ENCODE results near the gene SOX9. TPM values are rescaled to one million over a fixed set of nuclear protein-coding genes. Genes with fewer than 3 reads are reported as not detected.
"Not testable (repeated sequence)": the region's sequence is repeated elsewhere in the genome, so short reads cannot be mapped to it uniquely, and the experiment has no call there.

The SOX9 gene
- polyA plus RNA-seq, 2 donors, result 3.7 to 11.4 TPM

DNA sequence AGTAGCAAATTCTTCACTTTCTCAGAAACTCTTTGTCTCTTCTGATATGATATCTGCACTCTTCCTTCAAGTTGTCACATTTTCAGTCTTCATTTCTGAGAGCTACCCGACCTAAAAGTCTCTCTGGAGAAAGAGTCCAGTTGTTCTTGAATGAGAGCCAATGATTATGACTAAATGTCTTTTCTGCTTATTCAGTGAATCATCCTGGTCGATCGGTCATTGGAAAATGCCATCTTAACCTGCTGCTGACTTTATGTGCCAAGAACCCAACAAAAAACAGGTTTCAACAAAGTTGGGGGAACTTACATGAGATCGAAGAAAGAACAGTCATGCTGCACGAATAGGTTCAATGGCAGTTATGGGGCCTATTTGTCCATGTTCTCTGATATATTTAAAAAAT is 15.9 kb downstream of the SOX9 start:
- H3K4me1 ChIP-seq (ENCODE audit: control insufficient read depth in 2 of 2, insufficient read depth in 2 of 2, low read length in 1 of 2), result no peaks in the 10 kb centered on the region
- H3K27ac ChIP-seq (ENCODE audit: low read depth in 2 of 2, low read length in 1 of 2), result no peak overlapping the region
- no peaks in the 10 kb centered on the region for H3K9me3 ChIP-seq (ENCODE audit: control insufficient read depth in 2 of 2, insufficient read depth in 1 of 2, low read depth in 1 of 2, low read length in 1 of 2)
- peaks cover 0 to 2% of the 10 kb centered on the region in 2 donors for H3K27me3 ChIP-seq (ENCODE audit: control insufficient read depth in 1 of 2, insufficient read depth in 2 of 2, low read length in 2 of 2)
- no peaks in the 10 kb centered on the region for H3K36me3 ChIP-seq (ENCODE audit: control insufficient read depth in 2 of 2, insufficient read depth in 2 of 2, low read length in 1 of 2)
- WGBS, 2 donors, result 41 to 63% methylated on average over 5 of the region's 5 CpGs
- H3K4me3 ChIP-seq (ENCODE audit: low read depth in 1 of 2, low read length in 2 of 2), result no peak overlapping the region

GRCh38 chr17:72137161-72137560 is 16.3 kb downstream of the SOX9 start:
- Histone ChIP-seq H3K36me3 (ENCODE audit: control insufficient read depth in 2 of 2, insufficient read depth in 2 of 2, low read length in 1 of 2) (no peaks in the 10 kb centered on the region), H3K4me1 (ENCODE audit: control insufficient read depth in 2 of 2, insufficient read depth in 2 of 2, low read length in 1 of 2) (no peaks in the 10 kb centered on the region), H3K27ac (ENCODE audit: low read depth in 2 of 2, low read length in 1 of 2) (no peak overlapping the region), H3K27me3 (ENCODE audit: control insufficient read depth in 1 of 2, insufficient read depth in 2 of 2, low read length in 2 of 2) (peaks cover 0 to 2% of the 10 kb centered on the region in 2 donors), H3K4me3 (ENCODE audit: low read depth in 1 of 2, low read length in 2 of 2) (no peak overlapping the region), H3K9me3 (ENCODE audit: control insufficient read depth in 2 of 2, insufficient read depth in 1 of 2, low read depth in 1 of 2, low read length in 1 of 2) (no peaks in the 10 kb centered on the region)
- WGBS, 2 donors, result 82% methylated on average over 9 of the region's 9 CpGs

DNA sequence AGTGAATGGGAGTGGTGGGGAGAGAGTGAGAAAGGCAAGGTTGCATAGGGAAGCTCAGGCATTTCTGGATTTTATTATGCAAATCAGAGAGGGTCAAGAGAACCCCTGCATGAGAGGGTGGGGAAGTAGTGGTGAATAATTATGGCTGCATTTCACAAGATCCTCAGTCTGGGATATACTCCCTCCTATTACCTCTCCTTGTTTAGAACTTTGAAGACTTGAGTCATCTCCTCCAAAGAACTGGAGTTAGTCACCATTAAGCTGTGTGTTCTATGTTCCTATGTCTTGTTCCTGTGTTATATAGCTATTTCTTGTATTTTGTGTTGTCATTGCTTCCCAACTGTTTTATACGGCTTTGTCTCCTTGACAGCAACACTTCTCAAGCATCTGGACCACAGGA is 18.4 kb downstream of the SOX9 start:
- H3K27ac ChIP-seq (ENCODE audit: low read depth in 2 of 2, low read length in 1 of 2), result no peak overlapping the region
- H3K4me3 ChIP-seq (ENCODE audit: low read depth in 1 of 2, low read length in 2 of 2), result no peak overlapping the region
- H3K4me1 ChIP-seq (ENCODE audit: control insufficient read depth in 2 of 2, insufficient read depth in 2 of 2, low read length in 1 of 2), result no peaks in the 10 kb centered on the region
- no peaks in the 10 kb centered on the region for H3K9me3 ChIP-seq (ENCODE audit: control insufficient read depth in 2 of 2, insufficient read depth in 1 of 2, low read depth in 1 of 2, low read length in 1 of 2)
- H3K36me3 ChIP-seq (ENCODE audit: control insufficient read depth in 2 of 2, insufficient read depth in 2 of 2, low read length in 1 of 2), result no peaks in the 10 kb centered on the region
- 86 to 97% methylated on average over 1 of the region's 1 CpG for WGBS, 2 donors
- H3K27me3 ChIP-seq (ENCODE audit: control insufficient read depth in 1 of 2, insufficient read depth in 2 of 2, low read length in 2 of 2), result peaks cover 0 to 2% of the 10 kb centered on the region in 2 donors

- Histone ChIP-seq H3K4me1 (ENCODE audit: control insufficient read depth in 2 of 2, insufficient read depth in 2 of 2, low read length in 1 of 2) (no peaks in the 10 kb centered on the region), H3K27me3 (ENCODE audit: control insufficient read depth in 1 of 2, insufficient read depth in 2 of 2, low read length in 2 of 2) (peaks cover 0 to 2% of the 10 kb centered on the region in 2 donors), H3K9me3 (ENCODE audit: control insufficient read depth in 2 of 2, insufficient read depth in 1 of 2, low read depth in 1 of 2, low read length in 1 of 2) (no peaks in the 10 kb centered on the region), H3K4me3 (ENCODE audit: low read depth in 1 of 2, low read length in 2 of 2) (no peak overlapping the region), H3K36me3 (ENCODE audit: control insufficient read depth in 2 of 2, insufficient read depth in 2 of 2, low read length in 1 of 2) (no peaks in the 10 kb centered on the region), H3K27ac (ENCODE audit: low read depth in 2 of 2, low read length in 1 of 2) (no peak overlapping the region)
- 78 to 85% methylated on average over 7 of the region's 7 CpGs for WGBS, 2 donors
Measured at GRCh38 chr17:72141336-72141735, 20.5 kb downstream of the SOX9 start.

GRCh38 chr17:72142097-72142496 is 21.3 kb downstream of the SOX9 start:
- 94 to 95% methylated on average over 11 of the region's 11 CpGs for WGBS, 2 donors
- H3K27me3 ChIP-seq (ENCODE audit: control insufficient read depth in 1 of 2, insufficient read depth in 2 of 2, low read length in 2 of 2); H3K36me3 ChIP-seq (ENCODE audit: control insufficient read depth in 2 of 2, insufficient read depth in 2 of 2, low read length in 1 of 2); H3K9me3 ChIP-seq (ENCODE audit: control insufficient read depth in 2 of 2, insufficient read depth in 1 of 2, low read depth in 1 of 2, low read length in 1 of 2); H3K4me1 ChIP-seq (ENCODE audit: control insufficient read depth in 2 of 2, insufficient read depth in 2 of 2, low read length in 1 of 2); H3K4me3 ChIP-seq (ENCODE audit: low read depth in 1 of 2, low read length in 2 of 2); H3K27ac ChIP-seq (ENCODE audit: low read depth in 2 of 2, low read length in 1 of 2): not testable (repeated sequence)

- Histone ChIP-seq H3K4me1 (ENCODE audit: control insufficient read depth in 2 of 2, insufficient read depth in 2 of 2, low read length in 1 of 2) (no peaks in the 10 kb centered on the region), H3K36me3 (ENCODE audit: control insufficient read depth in 2 of 2, insufficient read depth in 2 of 2, low read length in 1 of 2) (no peaks in the 10 kb centered on the region), H3K9me3 (ENCODE audit: control insufficient read depth in 2 of 2, insufficient read depth in 1 of 2, low read depth in 1 of 2, low read length in 1 of 2) (no peaks in the 10 kb centered on the region), H3K27me3 (ENCODE audit: control insufficient read depth in 1 of 2, insufficient read depth in 2 of 2, low read length in 2 of 2) (peaks cover 0 to 2% of the 10 kb centered on the region in 2 donors), H3K4me3 (ENCODE audit: low read depth in 1 of 2, low read length in 2 of 2) (no peak overlapping the region), H3K27ac (ENCODE audit: low read depth in 2 of 2, low read length in 1 of 2) (no peak overlapping the region)
- 90% methylated on average over 2 of the region's 2 CpGs for WGBS, 2 donors
Measured at GRCh38 chr17:72142614-72143013, 21.8 kb downstream of the SOX9 start.

- no peaks in the 10 kb centered on the region for H3K4me1 ChIP-seq (ENCODE audit: control insufficient read depth in 2 of 2, insufficient read depth in 2 of 2, low read length in 1 of 2)
- peaks cover 0 to 2% of the 10 kb centered on the region in 2 donors for H3K27me3 ChIP-seq (ENCODE audit: control insufficient read depth in 1 of 2, insufficient read depth in 2 of 2, low read length in 2 of 2)
- H3K4me3 ChIP-seq (ENCODE audit: low read depth in 1 of 2, low read length in 2 of 2), result no peak overlapping the region
- 71 to 84% methylated on average over 5 of the region's 5 CpGs for WGBS, 2 donors
- H3K36me3 ChIP-seq (ENCODE audit: control insufficient read depth in 2 of 2, insufficient read depth in 2 of 2, low read length in 1 of 2), result no peaks in the 10 kb centered on the region
- H3K9me3 ChIP-seq (ENCODE audit: control insufficient read depth in 2 of 2, insufficient read depth in 1 of 2, low read depth in 1 of 2, low read length in 1 of 2), result no peaks in the 10 kb centered on the region
- no peak overlapping the region for H3K27ac ChIP-seq (ENCODE audit: low read depth in 2 of 2, low read length in 1 of 2)
Measured at GRCh38 chr17:72143245-72143644, 22.4 kb downstream of the SOX9 start.

GRCh38 chr17:72144101-72144500 is 23.3 kb downstream of the SOX9 start:
- Histone ChIP-seq H3K4me1 (ENCODE audit: control insufficient read depth in 2 of 2, insufficient read depth in 2 of 2, low read length in 1 of 2) (no peaks in the 10 kb centered on the region), H3K27ac (ENCODE audit: low read depth in 2 of 2, low read length in 1 of 2) (no peak overlapping the region), H3K4me3 (ENCODE audit: low read depth in 1 of 2, low read length in 2 of 2) (no peak overlapping the region), H3K9me3 (ENCODE audit: control insufficient read depth in 2 of 2, insufficient read depth in 1 of 2, low read depth in 1 of 2, low read length in 1 of 2) (no peaks in the 10 kb centered on the region), H3K36me3 (ENCODE audit: control insufficient read depth in 2 of 2, insufficient read depth in 2 of 2, low read length in 1 of 2) (no peaks in the 10 kb centered on the region), H3K27me3 (ENCODE audit: control insufficient read depth in 1 of 2, insufficient read depth in 2 of 2, low read length in 2 of 2) (peaks cover 0 to 2% of the 10 kb centered on the region in 2 donors)
- 71 to 83% methylated on average over 2 of the region's 2 CpGs for WGBS, 2 donors

- Histone ChIP-seq H3K4me1 (ENCODE audit: control insufficient read depth in 2 of 2, insufficient read depth in 2 of 2, low read length in 1 of 2) (no peaks in the 10 kb centered on the region), H3K4me3 (ENCODE audit: low read depth in 1 of 2, low read length in 2 of 2) (no peak overlapping the region), H3K36me3 (ENCODE audit: control insufficient read depth in 2 of 2, insufficient read depth in 2 of 2, low read length in 1 of 2) (no peaks in the 10 kb centered on the region), H3K27ac (ENCODE audit: low read depth in 2 of 2, low read length in 1 of 2) (no peak overlapping the region), H3K27me3 (ENCODE audit: control insufficient read depth in 1 of 2, insufficient read depth in 2 of 2, low read length in 2 of 2) (no peaks in the 10 kb centered on the region), H3K9me3 (ENCODE audit: control insufficient read depth in 2 of 2, insufficient read depth in 1 of 2, low read depth in 1 of 2, low read length in 1 of 2) (no peaks in the 10 kb centered on the region)
- WGBS, 2 donors, result 94 to 98% methylated on average over 3 of the region's 3 CpGs
Measured at GRCh38 chr17:72145562-72145961, 24.7 kb downstream of the SOX9 start.

DNA sequence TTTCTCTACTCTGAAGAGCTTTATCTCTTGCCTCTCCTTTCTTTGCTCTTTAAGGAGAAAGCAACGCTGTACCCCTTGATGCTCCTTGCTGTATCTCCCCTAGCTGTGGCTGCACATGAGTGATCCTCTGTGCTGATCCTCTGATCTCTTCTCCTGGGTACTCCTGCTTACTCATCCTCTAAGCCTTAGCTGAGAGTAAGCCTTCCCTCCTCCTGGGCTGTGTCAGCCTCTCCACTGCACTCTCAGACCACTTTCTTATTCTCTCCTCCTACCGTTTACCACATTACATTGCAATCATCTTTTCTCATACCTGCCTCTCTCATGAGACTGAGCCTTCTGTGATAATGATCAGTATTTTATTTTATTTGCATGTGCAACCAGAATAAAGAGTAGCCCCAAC is 25.1 kb downstream of the SOX9 start:
- no peak overlapping the region for H3K27ac ChIP-seq (ENCODE audit: low read depth in 2 of 2, low read length in 1 of 2)
- 84 to 94% methylated on average over 2 of the region's 2 CpGs for WGBS, 2 donors

More for the DNA sequence above, 25.1 kb downstream of the SOX9 start:
- no peaks in the 10 kb centered on the region for H3K36me3 ChIP-seq (ENCODE audit: control insufficient read depth in 2 of 2, insufficient read depth in 2 of 2, low read length in 1 of 2)
- no peaks in the 10 kb centered on the region for H3K4me1 ChIP-seq (ENCODE audit: control insufficient read depth in 2 of 2, insufficient read depth in 2 of 2, low read length in 1 of 2)
- H3K9me3 ChIP-seq (ENCODE audit: control insufficient read depth in 2 of 2, insufficient read depth in 1 of 2, low read depth in 1 of 2, low read length in 1 of 2), result no peaks in the 10 kb centered on the region
- H3K4me3 ChIP-seq (ENCODE audit: low read depth in 1 of 2, low read length in 2 of 2), result no peak overlapping the region
- H3K27me3 ChIP-seq (ENCODE audit: control insufficient read depth in 1 of 2, insufficient read depth in 2 of 2, low read length in 2 of 2), result no peaks in the 10 kb centered on the region

Measured in esophagus (tissue), 2 donors.